Measurements from ENCODE around the gene ATAD1.

Gene ATAD1

GRCh38 chr10:87705339-87705738 is 112.7 kb downstream of the ATAD1 start:
- no peaks in the 10 kb centered on the region for H3K27me3 ChIP-seq (ENCODE audit: control insufficient read depth, insufficient read depth, low read length, poor library complexity, severe bottlenecking)
- no peaks in the 10 kb centered on the region for H3K4me1 ChIP-seq (ENCODE audit: control insufficient read depth, insufficient read depth, low read length)
- H3K4me3 ChIP-seq (ENCODE audit: insufficient read depth, low read depth, low read length) = no peak overlapping the region
- no peak overlapping the region for H3K27ac ChIP-seq (ENCODE audit: insufficient read depth, low read depth, low read length, poor library complexity, severe bottlenecking)
- H3K36me3 ChIP-seq (ENCODE audit: control insufficient read depth, insufficient read depth, low read length) = no peaks in the 10 kb centered on the region
- no peaks in the 10 kb centered on the region for H3K9me3 ChIP-seq (ENCODE audit: control insufficient read depth, low read length)

GRCh38 chr10:87703771-87704170 is 114.3 kb downstream of the ATAD1 start:
- 100% methylated on average over 1 of the region's 1 CpG; no CpG with 5 or more reads in 1 of the 2 experiments for WGBS, 2 experiments
- Histone ChIP-seq H3K36me3 (ENCODE audit: control insufficient read depth, insufficient read depth, low read length) (no peaks in the 10 kb centered on the region), H3K27ac (ENCODE audit: insufficient read depth, low read depth, low read length, poor library complexity, severe bottlenecking) (no peak overlapping the region), H3K27me3 (ENCODE audit: control insufficient read depth, insufficient read depth, low read length, poor library complexity, severe bottlenecking) (no peaks in the 10 kb centered on the region), H3K4me1 (ENCODE audit: control insufficient read depth, insufficient read depth, low read length) (no peaks in the 10 kb centered on the region), H3K4me3 (ENCODE audit: insufficient read depth, low read depth, low read length) (no peak overlapping the region), H3K9me3 (ENCODE audit: control insufficient read depth, low read length) (no peaks in the 10 kb centered on the region)

- no peaks in the 10 kb centered on the region for H3K27me3 ChIP-seq (ENCODE audit: control insufficient read depth, insufficient read depth, low read length, poor library complexity, severe bottlenecking)
- H3K4me3 ChIP-seq (ENCODE audit: insufficient read depth, low read depth, low read length) = no peak overlapping the region
- no peaks in the 10 kb centered on the region for H3K4me1 ChIP-seq (ENCODE audit: control insufficient read depth, insufficient read depth, low read length)
- H3K9me3 ChIP-seq (ENCODE audit: control insufficient read depth, low read length) = no peaks in the 10 kb centered on the region
- H3K36me3 ChIP-seq (ENCODE audit: control insufficient read depth, insufficient read depth, low read length) = no peaks in the 10 kb centered on the region
- H3K27ac ChIP-seq (ENCODE audit: insufficient read depth, low read depth, low read length, poor library complexity, severe bottlenecking) = no peak overlapping the region
- WGBS, 2 experiments = 85 to 91% methylated on average over 4 of the region's 4 CpGs
Observed at GRCh38 chr10:87702973-87703294, 115.1 kb downstream of the ATAD1 start.

- Histone ChIP-seq H3K4me1 (ENCODE audit: control insufficient read depth, insufficient read depth, low read length) (no peaks in the 10 kb centered on the region), H3K9me3 (ENCODE audit: control insufficient read depth, low read length) (no peaks in the 10 kb centered on the region), H3K27ac (ENCODE audit: insufficient read depth, low read depth, low read length, poor library complexity, severe bottlenecking) (no peak overlapping the region), H3K27me3 (ENCODE audit: control insufficient read depth, insufficient read depth, low read length, poor library complexity, severe bottlenecking) (no peaks in the 10 kb centered on the region), H3K4me3 (ENCODE audit: insufficient read depth, low read depth, low read length) (no peak overlapping the region), H3K36me3 (ENCODE audit: control insufficient read depth, insufficient read depth, low read length) (no peaks in the 10 kb centered on the region)
- 91 to 96% methylated on average over 9 of the region's 9 CpGs for WGBS, 2 experiments
Observed at GRCh38 chr10:87702260-87702972, 115.6 kb downstream of the ATAD1 start.

Measured in ectodermal cell (in vitro differentiated cells).